ENCODE results near the gene PPFIA4.
"Not testable (repeated sequence)": the region's sequence is repeated elsewhere in the genome, so short reads cannot be mapped to it uniquely, and the experiment has no call there.

PPFIA4 gene

GRCh38 chr1:202998836-202999750 lies 27.2 kb upstream of the PPFIA4 start:
- Histone ChIP-seq H3K9ac (ENCODE audit: low read depth, low read length) (no peak overlapping the region), H3K36me3 (ENCODE audit: insufficient read depth, low read depth, low read length) (no peaks in the 10 kb centered on the region), H3K27me3 (ENCODE audit: insufficient read depth, low read length) (no peaks in the 10 kb centered on the region; the same call in 1 of the 2 replicates), H3K9me3 (ENCODE audit: insufficient read depth, low read depth, low read length) (no peaks in the 10 kb centered on the region), H3K4me3 (ENCODE audit: low read length) (no peak overlapping the region), H3K4me1 (ENCODE audit: insufficient read depth, low read length) (no peaks in the 10 kb centered on the region), H3K27ac (ENCODE audit: low read length) (no peak overlapping the region)

- no peaks in the 10 kb centered on the region for H3K36me3 ChIP-seq (ENCODE audit: insufficient read depth, low read depth, low read length)
- no peaks in the 10 kb centered on the region for H3K9me3 ChIP-seq (ENCODE audit: insufficient read depth, low read depth, low read length)
- no peak overlapping the region for H3K27ac ChIP-seq (ENCODE audit: low read length)
- no peaks in the 10 kb centered on the region for H3K4me1 ChIP-seq (ENCODE audit: insufficient read depth, low read length)
- H3K27me3 ChIP-seq (ENCODE audit: insufficient read depth, low read length): no peaks in the 10 kb centered on the region; the same call in 1 of the 2 replicates
- H3K9ac ChIP-seq (ENCODE audit: low read depth, low read length): no peak overlapping the region
- no peak overlapping the region for H3K4me3 ChIP-seq (ENCODE audit: low read length)
These were observed 25.9 kb upstream of the PPFIA4 start for GRCh38 chr1:203000217-203000944.

- no peak overlapping the region for H3K9ac ChIP-seq (ENCODE audit: low read depth, low read length)
- no peaks in the 10 kb centered on the region for H3K27me3 ChIP-seq (ENCODE audit: insufficient read depth, low read length)
- no peaks in the 10 kb centered on the region for H3K4me1 ChIP-seq (ENCODE audit: insufficient read depth, low read length)
- H3K4me3 ChIP-seq (ENCODE audit: low read length): no peak overlapping the region
- H3K36me3 ChIP-seq (ENCODE audit: insufficient read depth, low read depth, low read length): no peaks in the 10 kb centered on the region
- no peaks in the 10 kb centered on the region for H3K9me3 ChIP-seq (ENCODE audit: insufficient read depth, low read depth, low read length)
- H3K27ac ChIP-seq (ENCODE audit: low read length): no peak overlapping the region
These were observed 24.3 kb upstream of the PPFIA4 start for GRCh38 chr1:203001986-203002385.

- no peaks in the 10 kb centered on the region for H3K27me3 ChIP-seq (ENCODE audit: insufficient read depth, low read length)
- H3K36me3 ChIP-seq (ENCODE audit: insufficient read depth, low read depth, low read length): no peaks in the 10 kb centered on the region
- no peaks in the 10 kb centered on the region for H3K9me3 ChIP-seq (ENCODE audit: insufficient read depth, low read depth, low read length)
- no peaks in the 10 kb centered on the region for H3K4me1 ChIP-seq (ENCODE audit: insufficient read depth, low read length)
- H3K27ac ChIP-seq (ENCODE audit: low read length): no peak overlapping the region
- H3K9ac ChIP-seq (ENCODE audit: low read depth, low read length): no peak overlapping the region
- no peak overlapping the region for H3K4me3 ChIP-seq (ENCODE audit: low read length)
These were observed 23.3 kb upstream of the PPFIA4 start for GRCh38 chr1:203002951-203003350.

- H3K4me1 ChIP-seq (ENCODE audit: insufficient read depth, low read length); H3K27me3 ChIP-seq (ENCODE audit: insufficient read depth, low read length); H3K9me3 ChIP-seq (ENCODE audit: insufficient read depth, low read depth, low read length): not testable (repeated sequence)
- Histone ChIP-seq H3K36me3 (ENCODE audit: insufficient read depth, low read depth, low read length) (peaks cover 21% of the 10 kb centered on the region), H3K27ac (ENCODE audit: low read length) (peak overlapping the region; percentile 16), H3K4me3 (ENCODE audit: low read length) (peak overlapping the region; percentile 86; the same call in 1 of the 2 replicates), H3K9ac (ENCODE audit: low read depth, low read length) (peak overlapping the region; percentile 85; the same call in 1 of the 2 replicates)
These were observed 20.7 kb upstream of the PPFIA4 start for GRCh38 chr1:203005395-203006142.

GRCh38 chr1:203006948-203007871 lies 19.1 kb upstream of the PPFIA4 start, which contains the start of gene TMEM183A:
TMEM183A (plus strand) TSS chr1:203007374; CDS start chr1:203007466, 92 bp downstream.
- Histone ChIP-seq H3K4me1 (ENCODE audit: insufficient read depth, low read length) (no peaks in the 10 kb centered on the region), H3K9ac (ENCODE audit: low read depth, low read length) (peak within 1 kb of the TSS; percentile 94), H3K27me3 (ENCODE audit: insufficient read depth, low read length) (no peaks in the 10 kb centered on the region), H3K9me3 (ENCODE audit: insufficient read depth, low read depth, low read length) (no peaks in the 10 kb centered on the region), H3K27ac (ENCODE audit: low read length) (peak within 1 kb of the TSS; percentile 75), H3K36me3 (ENCODE audit: insufficient read depth, low read depth, low read length) (peaks cover 37% of the 10 kb centered on the region), H3K4me3 (ENCODE audit: low read length) (peak within 1 kb of the TSS; percentile 86)

GRCh38 chr1:203009185-203009584 lies 17.1 kb upstream of the PPFIA4 start:
- H3K4me1 ChIP-seq (ENCODE audit: insufficient read depth, low read length): no peaks in the 10 kb centered on the region
- H3K4me3 ChIP-seq (ENCODE audit: low read length): no peak overlapping the region; the same call in 1 of the 2 replicates
- no peak overlapping the region for H3K27ac ChIP-seq (ENCODE audit: low read length)
- H3K27me3 ChIP-seq (ENCODE audit: insufficient read depth, low read length): no peaks in the 10 kb centered on the region
- no peak overlapping the region for H3K9ac ChIP-seq (ENCODE audit: low read depth, low read length)
- no peaks in the 10 kb centered on the region for H3K9me3 ChIP-seq (ENCODE audit: insufficient read depth, low read depth, low read length)
- H3K36me3 ChIP-seq (ENCODE audit: insufficient read depth, low read depth, low read length): peaks cover 56% of the 10 kb centered on the region

GRCh38 chr1:203011582-203011981 lies 14.7 kb upstream of the PPFIA4 start:
- H3K4me3 ChIP-seq (ENCODE audit: low read length): no peak overlapping the region
- no peaks in the 10 kb centered on the region for H3K27me3 ChIP-seq (ENCODE audit: insufficient read depth, low read length)
- no peaks in the 10 kb centered on the region for H3K9me3 ChIP-seq (ENCODE audit: insufficient read depth, low read depth, low read length)
- no peaks in the 10 kb centered on the region for H3K4me1 ChIP-seq (ENCODE audit: insufficient read depth, low read length)
- no peak overlapping the region for H3K9ac ChIP-seq (ENCODE audit: low read depth, low read length)
- H3K36me3 ChIP-seq (ENCODE audit: insufficient read depth, low read depth, low read length): peaks cover 80% of the 10 kb centered on the region
- no peak overlapping the region for H3K27ac ChIP-seq (ENCODE audit: low read length)

- Histone ChIP-seq H3K9me3 (ENCODE audit: insufficient read depth, low read depth, low read length) (no peaks in the 10 kb centered on the region), H3K4me3 (ENCODE audit: low read length) (no peak overlapping the region), H3K27ac (ENCODE audit: low read length) (no peak overlapping the region), H3K36me3 (ENCODE audit: insufficient read depth, low read depth, low read length) (peaks cover 99% of the 10 kb centered on the region), H3K4me1 (ENCODE audit: insufficient read depth, low read length) (no peaks in the 10 kb centered on the region), H3K27me3 (ENCODE audit: insufficient read depth, low read length) (no peaks in the 10 kb centered on the region), H3K9ac (ENCODE audit: low read depth, low read length) (no peak overlapping the region)
These were observed 9.2 kb upstream of the PPFIA4 start for GRCh38 chr1:203017061-203017460.

- Histone ChIP-seq H3K9me3 (ENCODE audit: insufficient read depth, low read depth, low read length) (no peaks in the 10 kb centered on the region), H3K27me3 (ENCODE audit: insufficient read depth, low read length) (no peaks in the 10 kb centered on the region), H3K4me3 (ENCODE audit: low read length) (no peak overlapping the region), H3K4me1 (ENCODE audit: insufficient read depth, low read length) (no peaks in the 10 kb centered on the region), H3K27ac (ENCODE audit: low read length) (no peak overlapping the region), H3K36me3 (ENCODE audit: insufficient read depth, low read depth, low read length) (peaks cover 99% of the 10 kb centered on the region), H3K9ac (ENCODE audit: low read depth, low read length) (no peak overlapping the region)
These were observed 8.6 kb upstream of the PPFIA4 start for GRCh38 chr1:203017692-203018091.

Data from iPS-20b (cell line).